ENCODE measurements around the gene FOXF2.

GRCh38 chr6:1407499-1407990, 18.2 kb downstream of the FOXF2 start:
- TF ChIP-seq TAF1 (IDR thresholded peaks at IDR 0.05; ENCODE audit: borderline replicate concordance, low read depth, low read length) (no peak), POLR2A (IDR thresholded peaks at IDR 0.05; ENCODE audit: low read depth, low read length) (no peak)

Measured in GM12892 (cell line).